ENCODE measurements around the gene STRN3. TPM values are rescaled to one million over a fixed set of nuclear protein-coding genes. Genes with fewer than 3 reads are reported as not detected.

The STRN3 gene
- total and polyA plus RNA-seq, 2 donors (not counting 1 experiment from before 2014, with no cell fraction given): 7.7 to 43.9 TPM

DNA sequence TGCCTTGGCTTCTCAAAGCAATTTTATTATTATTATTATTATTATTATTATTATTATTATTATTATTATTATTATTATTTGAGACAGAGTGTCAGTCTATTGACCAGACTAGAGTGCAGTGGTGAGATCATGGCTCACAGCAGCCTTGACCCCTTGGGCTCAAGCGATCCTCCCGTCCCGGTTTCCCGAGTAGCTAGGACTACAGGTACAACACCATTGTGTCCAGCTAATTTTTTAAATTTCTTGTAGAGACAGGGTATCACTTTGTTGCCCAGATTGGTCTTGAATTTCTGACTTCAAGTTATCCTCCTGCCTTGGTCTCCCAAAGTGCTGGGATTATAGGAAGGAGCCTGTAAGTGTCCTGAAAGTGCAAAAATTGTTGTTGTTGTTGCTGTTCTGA lies 12.3 kb downstream of the STRN3 start:
- H3K36me3 ChIP-seq (replicated peaks in 1 of 2; ENCODE audit: control extremely low read depth in 1 of 2, control insufficient read depth in 1 of 2, extremely low read depth in 1 of 2, insufficient read depth in 2 of 2, low read length in 1 of 2): peaks cover 1 to 11% of the 10 kb centered on the region in 2 experiments
- no peak overlapping the region for H3K9ac ChIP-seq (ENCODE audit: low read length)
- H3K27ac ChIP-seq (ENCODE audit: low read length in 2 of 2): no peak overlapping the region
- Mint-ChIP-seq H3K27ac (no peak overlapping the region), H3K27me3 (no peaks in the 10 kb centered on the region), H3K4me3 (no peak overlapping the region), H3K9me3 (ENCODE audit: insufficient read depth) (no peaks in the 10 kb centered on the region), H3K4me1 (peaks cover 11% of the 10 kb centered on the region)
- WGBS (ENCODE audit: insufficient coverage): no CpG with 5 or more reads among the region's 4 CpGs
- DNase-seq: no peak
- H3K4me2 ChIP-seq (replicated peaks; ENCODE audit: low read depth, low read length, poor library complexity, severe bottlenecking): no peak overlapping the region
- ATAC-seq (ENCODE audit: low read depth): no peak
- POLR2A ChIA-PET: no interaction called here
- H3K4me1 ChIP-seq (ENCODE audit: control insufficient read depth in 2 of 2, insufficient read depth in 2 of 2, low read length in 2 of 2): no peaks in the 10 kb centered on the region
- H3K27me3 ChIP-seq (replicated peaks in 1 of 4; ENCODE audit: control extremely low read depth in 1 of 4, control insufficient read depth in 3 of 4, insufficient read depth in 4 of 4, low read length in 3 of 4): no peaks in the 10 kb centered on the region
- H3K9me3 ChIP-seq (ENCODE audit: control extremely low read depth in 1 of 3, control insufficient read depth in 2 of 3, insufficient read depth in 1 of 3, low read length in 2 of 3): peaks cover 0 to 3% (median 0%) of the 10 kb centered on the region in 3 donors
- intact Hi-C loops (cut with micrococcal nuclease): no loop called here
- TF ChIP-seq, protein P1, sequence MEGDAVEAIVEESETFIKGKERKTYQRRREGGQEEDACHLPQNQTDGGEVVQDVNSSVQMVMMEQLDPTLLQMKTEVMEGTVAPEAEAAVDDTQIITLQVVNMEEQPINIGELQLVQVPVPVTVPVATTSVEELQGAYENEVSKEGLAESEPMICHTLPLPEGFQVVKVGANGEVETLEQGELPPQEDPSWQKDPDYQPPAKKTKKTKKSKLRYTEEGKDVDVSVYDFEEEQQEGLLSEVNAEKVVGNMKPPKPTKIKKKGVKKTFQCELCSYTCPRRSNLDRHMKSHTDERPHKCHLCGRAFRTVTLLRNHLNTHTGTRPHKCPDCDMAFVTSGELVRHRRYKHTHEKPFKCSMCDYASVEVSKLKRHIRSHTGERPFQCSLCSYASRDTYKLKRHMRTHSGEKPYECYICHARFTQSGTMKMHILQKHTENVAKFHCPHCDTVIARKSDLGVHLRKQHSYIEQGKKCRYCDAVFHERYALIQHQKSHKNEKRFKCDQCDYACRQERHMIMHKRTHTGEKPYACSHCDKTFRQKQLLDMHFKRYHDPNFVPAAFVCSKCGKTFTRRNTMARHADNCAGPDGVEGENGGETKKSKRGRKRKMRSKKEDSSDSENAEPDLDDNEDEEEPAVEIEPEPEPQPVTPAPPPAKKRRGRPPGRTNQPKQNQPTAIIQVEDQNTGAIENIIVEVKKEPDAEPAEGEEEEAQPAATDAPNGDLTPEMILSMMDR (IDR thresholded peaks at IDR 0.05): no peak
- TF ChIP-seq EZH2 (IDR thresholded peaks at IDR 0.05; ENCODE audit: borderline replicate concordance, insufficient read depth, low read depth, low read length, poor library complexity, severe bottlenecking): no peak
- H2AFZ ChIP-seq (ENCODE audit: insufficient read depth, low read depth, low read length, poor library complexity, severe bottlenecking): no peak overlapping the region
- H3K4me3 ChIP-seq (ENCODE audit: control extremely low read depth in 1 of 5, extremely low read depth in 1 of 5, insufficient read depth in 1 of 5, low read depth in 2 of 5, low read length in 4 of 5): no peak overlapping the region
- peaks cover 35% of the 10 kb centered on the region for H4K20me1 ChIP-seq (ENCODE audit: control insufficient read depth, insufficient read depth, low read length, poor library complexity, severe bottlenecking)
- CTCF ChIA-PET: no interaction called here
- H3K79me2 ChIP-seq (ENCODE audit: control insufficient read depth, insufficient read depth, low read length): peaks cover 78% of the 10 kb centered on the region

DNA sequence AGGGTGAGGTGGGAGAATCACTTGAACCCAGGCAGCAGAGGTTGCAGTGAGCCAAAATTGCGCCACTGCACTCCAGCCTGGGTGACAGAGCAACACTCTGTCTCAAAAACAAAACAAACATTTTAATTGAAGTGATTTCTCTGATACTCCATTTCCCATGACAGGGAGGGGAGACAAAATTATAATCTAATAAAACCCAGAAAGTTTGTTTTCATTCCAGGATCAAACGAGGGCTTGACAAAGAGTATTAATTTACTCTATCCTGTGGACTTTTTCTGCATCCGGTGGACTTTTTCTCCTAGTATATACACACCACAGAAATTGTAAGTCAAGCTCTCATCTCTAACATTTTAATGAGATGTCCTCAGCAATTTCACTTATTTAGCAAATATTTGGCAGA lies 15.2 kb downstream of the STRN3 start:
- Histone ChIP-seq H3K4me1 (ENCODE audit: control insufficient read depth in 2 of 2, insufficient read depth in 2 of 2, low read length in 2 of 2) (no peaks in the 10 kb centered on the region), H4K20me1 (ENCODE audit: control insufficient read depth, insufficient read depth, low read length, poor library complexity, severe bottlenecking) (peaks cover 29% of the 10 kb centered on the region), H3K27me3 (replicated peaks in 1 of 4; ENCODE audit: control extremely low read depth in 1 of 4, control insufficient read depth in 3 of 4, insufficient read depth in 4 of 4, low read length in 3 of 4) (no peaks in the 10 kb centered on the region), H3K4me3 (ENCODE audit: control extremely low read depth in 1 of 5, extremely low read depth in 1 of 5, insufficient read depth in 1 of 5, low read depth in 2 of 5, low read length in 4 of 5) (no peak overlapping the region), H2AFZ (ENCODE audit: insufficient read depth, low read depth, low read length, poor library complexity, severe bottlenecking) (no peak overlapping the region), H3K79me2 (ENCODE audit: control insufficient read depth, insufficient read depth, low read length) (peaks cover 70% of the 10 kb centered on the region), H3K9ac (ENCODE audit: low read length) (no peak overlapping the region), H3K9me3 (ENCODE audit: control extremely low read depth in 1 of 3, control insufficient read depth in 2 of 3, insufficient read depth in 1 of 3, low read length in 2 of 3) (peaks cover 0 to 3% (median 0%) of the 10 kb centered on the region in 3 donors), H3K27ac (ENCODE audit: low read length in 2 of 2) (no peak overlapping the region), H3K36me3 (replicated peaks in 1 of 2; ENCODE audit: control extremely low read depth in 1 of 2, control insufficient read depth in 1 of 2, extremely low read depth in 1 of 2, insufficient read depth in 2 of 2, low read length in 1 of 2) (peaks cover 0 to 1% of the 10 kb centered on the region in 2 experiments), H3K4me2 (replicated peaks; ENCODE audit: low read depth, low read length, poor library complexity, severe bottlenecking) (no peak overlapping the region)
- ChIA-PET CTCF (no interaction called here), POLR2A (no interaction called here)
- DNase-seq: no peak
- intact Hi-C loops (cut with micrococcal nuclease): no loop called here
- H3K9me3 Mint-ChIP-seq (ENCODE audit: insufficient read depth): no peaks in the 10 kb centered on the region
- no peaks in the 10 kb centered on the region for H3K27me3 Mint-ChIP-seq
- peaks cover 8% of the 10 kb centered on the region for H3K4me1 Mint-ChIP-seq
- H3K27ac Mint-ChIP-seq: no peak overlapping the region
- WGBS (ENCODE audit: insufficient coverage): 100% methylated on average over 1 of the region's 3 CpGs
- no peak for TF ChIP-seq EZH2 (IDR thresholded peaks at IDR 0.05; ENCODE audit: borderline replicate concordance, insufficient read depth, low read depth, low read length, poor library complexity, severe bottlenecking)
- TF ChIP-seq, protein P1 (IDR thresholded peaks at IDR 0.05): no peak
- ATAC-seq (ENCODE audit: low read depth): no peak
- no peak overlapping the region for H3K4me3 Mint-ChIP-seq

Data from B cell (primary cell).